Ovary (tissue), 9 donors: ENCODE results near the gene LDB2. TPM values are rescaled to one million over a fixed set of nuclear protein-coding genes. Genes with fewer than 3 reads are reported as not detected.

Source experiments
- DNase-seq, 5 donors: peaks; one replicate each; pipeline ENCODE4 v3.0.0-alpha.2; 2019 to 2020
- H3K27ac ChIP-seq, 2 donors: fragments of 200-600 bp; one replicate each; pipeline versions ENCODE4 v1.5.1 to v1.8.0; 2019 to 2022
- H3K27me3 ChIP-seq: fragments of 200-600 bp; one replicate; pipeline ENCODE4 v1.8.0; 2022
- H3K36me3 ChIP-seq: fragments of 200-600 bp; sonication (generic); one replicate; pipeline ENCODE4 v1.5.1; 2019
- H3K4me1 ChIP-seq: one replicate; pipeline ENCODE4 v1.8.1; 2013; ENCODE audit warnings: mild to moderate bottlenecking, moderate library complexity; ENCODE audit not compliant: insufficient read depth
- H3K4me3 ChIP-seq: fragments of 200-600 bp; sonication (generic); one replicate; pipeline ENCODE4 v1.5.1; 2017
- H3K9me3 ChIP-seq, 2 donors: fragments of 200-600 bp in 1 of 2; sonication (generic) in 1 of 2; one replicate each; pipeline versions ENCODE4 v1.5.1 to v1.8.1; 2013 to 2019; ENCODE audit warnings: mild to moderate bottlenecking in 1 of 2, moderate library complexity in 1 of 2
- EP300 ChIP-seq: sonication (generic); formaldehyde crosslinking; IDR thresholded peaks from one replicate; pipeline ENCODE4 v1.6.1; 2017; ENCODE audit warnings: antibody characterized with exemption
- POLR2A ChIP-seq: fragments of 450-650 bp; IDR thresholded peaks from one replicate; pipeline ENCODE4 v1.6.1; 2017; ENCODE audit warnings: antibody characterized with exemption, mild to moderate bottlenecking, moderate library complexity
- WGBS, 3 donors: extraction: QIAGEN DNeasy Blood & Tissue Kit in 1 of 3; methylation state at CpG; one replicate each; pipeline versions ENCODE4 v1.1.5 to v1.1.7; 2013 to 2017; 5-methylcytosine and 5-hydroxymethylcytosine counted together
- intact Hi-C, 4 donors: fragments of 100-400 bp; cut with DNase I; formaldehyde crosslinking; loops; one replicate each; pipeline versions ENCODE4 v1.11.0 to v1.15.1; 2022 to 2023
- polyA plus RNA-seq, 2 donors: library from polyadenylated mRNA; stranded (reverse); fragments of 200-250 nt in 1 of 2; fragments of 350-450 nt in 1 of 2; fragmentation: Illumina TruSeq in 1 of 2; extraction: RNeasy Lipid Tissue Mini Kit (QIAGEN cat#74804) in 1 of 2; gene quantifications; one replicate each; pipeline ENCODE4 v1.2.3, GENCODE V29; 2013 to 2014
- total RNA-seq, 7 donors: library from RNA; depleted of rRNA in 2 of 7; stranded (reverse); fragments of >200 nt in 2 of 7; fragmentation: NEBNext Ultra II Directional in 3 of 7; extraction: Animal tissue kit (Norgen Biotek cat#: 25700) in 3 of 7; gene quantifications; one replicate each; pipeline versions ENCODE4 v1.1.0 to v1.2.4, GENCODE V29; 2016 to 2023
- TF ChIP-seq, protein P1 (sequence below), 3 donors: fragments of 450-650 bp in 2 of 3; fragments of 200-600 bp in 1 of 3; IDR thresholded peaks; one replicate each; pipeline versions ENCODE4 v1.5.1 to v1.8.0; 2016 to 2022; ENCODE audit warnings: antibody characterized with exemption in 3 of 3, mild to moderate bottlenecking in 1 of 3
- donor health status: DM: no; HTN: no; CAD: no; lungs with moderate emphysema.
- donor health status: DM: no; HTN: no; CAD: no.
- donor health status: Bipolar disorder and iron deficiency.
- donor health status: DM: yes; HTN: yes; CAD: no.
- donor health status: DM: no; HTN: no; CAD: no.
- donor health status: DM: yes; HTN: yes; CAD: no.

Gene LDB2
- total and polyA plus RNA-seq, 9 donors, result 17.0 to 89.1 (median 27.4) TPM

DNA sequence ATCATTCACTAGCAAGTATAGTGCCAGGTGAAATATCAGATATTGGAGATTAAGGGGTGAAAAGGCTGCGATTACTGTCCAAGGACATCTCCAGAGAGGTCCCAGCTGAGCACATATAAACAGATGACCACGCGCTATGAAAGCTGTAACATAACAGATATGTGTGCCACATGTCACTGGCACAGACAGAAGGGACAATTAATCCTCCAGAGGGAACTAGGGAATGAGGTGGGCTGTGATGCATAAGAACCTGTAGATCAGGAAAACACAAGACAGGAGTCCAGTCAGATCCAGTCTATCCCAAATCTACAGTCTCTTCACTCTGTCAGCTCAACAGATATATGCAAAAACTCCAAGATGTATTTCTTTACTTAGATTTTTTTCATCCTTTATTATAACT lies 157.2 kb downstream of the LDB2 start:
- H3K27me3 ChIP-seq, result no peaks in the 10 kb centered on the region
- H3K4me1 ChIP-seq, result peaks cover 3% of the 10 kb centered on the region
- no peak overlapping the region for H3K4me3 ChIP-seq
- no peak overlapping the region for H3K27ac ChIP-seq
- TF ChIP-seq, protein P1, sequence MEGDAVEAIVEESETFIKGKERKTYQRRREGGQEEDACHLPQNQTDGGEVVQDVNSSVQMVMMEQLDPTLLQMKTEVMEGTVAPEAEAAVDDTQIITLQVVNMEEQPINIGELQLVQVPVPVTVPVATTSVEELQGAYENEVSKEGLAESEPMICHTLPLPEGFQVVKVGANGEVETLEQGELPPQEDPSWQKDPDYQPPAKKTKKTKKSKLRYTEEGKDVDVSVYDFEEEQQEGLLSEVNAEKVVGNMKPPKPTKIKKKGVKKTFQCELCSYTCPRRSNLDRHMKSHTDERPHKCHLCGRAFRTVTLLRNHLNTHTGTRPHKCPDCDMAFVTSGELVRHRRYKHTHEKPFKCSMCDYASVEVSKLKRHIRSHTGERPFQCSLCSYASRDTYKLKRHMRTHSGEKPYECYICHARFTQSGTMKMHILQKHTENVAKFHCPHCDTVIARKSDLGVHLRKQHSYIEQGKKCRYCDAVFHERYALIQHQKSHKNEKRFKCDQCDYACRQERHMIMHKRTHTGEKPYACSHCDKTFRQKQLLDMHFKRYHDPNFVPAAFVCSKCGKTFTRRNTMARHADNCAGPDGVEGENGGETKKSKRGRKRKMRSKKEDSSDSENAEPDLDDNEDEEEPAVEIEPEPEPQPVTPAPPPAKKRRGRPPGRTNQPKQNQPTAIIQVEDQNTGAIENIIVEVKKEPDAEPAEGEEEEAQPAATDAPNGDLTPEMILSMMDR (IDR thresholded peaks at IDR 0.05), result no peak
- TF ChIP-seq EP300 (no peak), POLR2A (no peak)
- DNase-seq, result no peak
- no peaks in the 10 kb centered on the region for H3K9me3 ChIP-seq
- WGBS, 3 donors, result 93 to 95% (median 93%) methylated on average over 3 of the region's 3 CpGs
- intact Hi-C loops, result no loop called here
- no peaks in the 10 kb centered on the region for H3K36me3 ChIP-seq

DNA sequence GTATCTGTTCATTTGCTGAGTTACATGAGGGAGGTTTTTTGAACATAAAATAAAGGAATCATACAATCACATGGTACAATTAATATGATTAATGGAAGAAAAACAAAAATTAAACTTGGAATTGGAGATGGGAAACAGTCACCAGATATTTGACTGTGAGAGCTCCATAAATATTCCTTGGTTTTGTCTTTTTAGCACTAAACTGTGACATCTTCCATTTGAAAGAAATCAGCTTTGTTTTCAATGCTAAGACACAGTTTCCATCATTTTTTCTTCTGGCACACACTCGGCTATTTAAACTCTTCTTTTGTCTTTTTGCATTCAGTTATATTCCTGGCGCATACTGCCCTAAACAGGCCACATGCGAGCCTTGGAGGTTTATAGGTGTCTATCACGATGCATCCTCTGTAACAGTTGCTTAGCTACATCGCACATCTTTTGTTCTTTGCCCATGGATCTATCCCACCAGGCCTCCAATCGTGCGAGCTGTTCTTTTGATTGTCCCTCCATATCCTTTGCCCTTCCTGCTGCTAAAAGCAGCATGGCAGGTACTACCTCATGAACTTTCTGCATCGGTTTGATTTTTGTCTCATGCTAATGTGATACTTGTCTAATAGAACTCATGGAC lies 158.3 kb downstream of the LDB2 start:
- H3K27ac ChIP-seq, result no peak overlapping the region
- TF ChIP-seq, protein P1 (IDR thresholded peaks at IDR 0.05), result no peak
- TF ChIP-seq EP300 (no peak), POLR2A (no peak)
- H3K4me3 ChIP-seq, result no peak overlapping the region
- 76 to 88% (median 88%) methylated on average over 8 of the region's 8 CpGs for WGBS, 3 donors
- no peaks in the 10 kb centered on the region for H3K27me3 ChIP-seq
- H3K9me3 ChIP-seq, result no peaks in the 10 kb centered on the region
- H3K36me3 ChIP-seq, result no peaks in the 10 kb centered on the region
- H3K4me1 ChIP-seq, result peaks cover 2% of the 10 kb centered on the region
- intact Hi-C loops, result no loop called here
- no peak for DNase-seq

DNA sequence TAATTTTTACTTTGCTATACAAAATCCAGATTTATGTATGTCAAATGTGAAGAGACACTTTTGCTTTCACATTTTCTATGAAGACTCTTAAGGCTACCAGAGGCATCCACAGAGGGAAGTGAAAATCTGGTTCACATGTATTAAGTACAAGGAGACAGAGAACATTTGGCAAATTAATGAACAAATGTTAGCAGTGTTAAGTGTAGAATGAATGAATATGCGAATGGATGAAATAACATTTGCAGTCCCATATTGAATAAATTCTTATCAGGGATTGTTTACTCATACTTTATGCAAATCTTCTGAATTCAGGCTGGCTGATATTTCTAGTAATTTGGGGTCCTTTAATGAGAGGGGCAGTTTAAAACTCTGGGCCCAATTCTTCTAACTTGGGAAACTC lies 159.9 kb downstream of the LDB2 start:
- intact Hi-C loops, result no loop called here
- no peak for DNase-seq
- H3K4me1 ChIP-seq, result no peaks in the 10 kb centered on the region
- no peaks in the 10 kb centered on the region for H3K27me3 ChIP-seq
- H3K4me3 ChIP-seq, result no peak overlapping the region
- WGBS, 3 donors, result 96 to 100% (median 99%) methylated on average over 1 of the region's 1 CpG
- TF ChIP-seq POLR2A (no peak), EP300 (no peak)
- TF ChIP-seq, protein P1 (IDR thresholded peaks at IDR 0.05), result no peak
- no peaks in the 10 kb centered on the region for H3K36me3 ChIP-seq
- no peak overlapping the region for H3K27ac ChIP-seq
- H3K9me3 ChIP-seq, result no peaks in the 10 kb centered on the region

DNA sequence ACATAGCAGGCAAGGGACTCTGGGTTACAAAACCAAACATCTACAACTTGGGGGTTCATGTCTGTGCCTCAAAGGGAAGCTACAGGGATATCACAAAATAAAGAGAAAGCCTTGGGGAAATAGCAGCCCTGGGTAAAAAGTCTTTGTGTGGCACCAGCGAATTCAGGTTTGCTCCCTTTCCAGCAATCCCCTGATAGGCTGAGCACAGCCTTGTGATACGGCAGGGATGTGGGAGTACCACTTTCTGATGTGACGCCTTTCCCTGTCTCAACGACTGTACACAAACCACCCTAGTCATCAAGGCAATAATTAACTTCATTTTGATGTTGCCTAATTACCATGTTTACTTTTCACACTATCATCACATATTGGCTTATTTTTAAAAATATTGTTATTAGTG lies 164.9 kb downstream of the LDB2 start:
- no peaks in the 10 kb centered on the region for H3K9me3 ChIP-seq
- no peak for DNase-seq
- H3K4me1 ChIP-seq, result no peaks in the 10 kb centered on the region
- WGBS, 3 donors, result 72 to 85% (median 75%) methylated on average over 4 of the region's 4 CpGs
- no peak overlapping the region for H3K4me3 ChIP-seq
- no peaks in the 10 kb centered on the region for H3K27me3 ChIP-seq
- no peaks in the 10 kb centered on the region for H3K36me3 ChIP-seq
- no peak overlapping the region for H3K27ac ChIP-seq
- no peak for TF ChIP-seq EP300
- TF ChIP-seq, protein P1 (IDR thresholded peaks at IDR 0.05), result no peak
- no peak for TF ChIP-seq POLR2A
- intact Hi-C loops, result no loop called here
